Vagina (tissue), 2 donors: ENCODE data around the gene TMEM196.

Experiments used
- POLR2A ChIP-seq, 2 donors: fragments of 450-650 bp; IDR thresholded peaks; one replicate each; pipeline ENCODE4 v1.6.1; 2017; ENCODE audit warnings: antibody characterized with exemption in 2 of 2, mild to moderate bottlenecking in 2 of 2, moderate library complexity in 2 of 2
- POLR2AphosphoS5 ChIP-seq, 2 donors: sonication (generic); formaldehyde crosslinking; IDR thresholded peaks; one replicate each; pipeline ENCODE4 v1.9.0; 2017; ENCODE audit warnings: antibody characterized with exemption in 2 of 2, mild to moderate bottlenecking in 2 of 2, low read depth in 1 of 2; ENCODE audit not compliant: insufficient read depth in 1 of 2
- TF ChIP-seq, protein P1 (sequence below), 3 experiments: fragments of 450-650 bp in 2 of 3; fragments of 200-600 bp in 1 of 3; sonication (generic) in 1 of 3; IDR thresholded peaks; one replicate each; pipeline ENCODE4 v1.5.1; 2017 to 2019; ENCODE audit warnings: antibody characterized with exemption in 3 of 3, mild to moderate bottlenecking in 2 of 3, moderate library complexity in 2 of 3

DNA sequence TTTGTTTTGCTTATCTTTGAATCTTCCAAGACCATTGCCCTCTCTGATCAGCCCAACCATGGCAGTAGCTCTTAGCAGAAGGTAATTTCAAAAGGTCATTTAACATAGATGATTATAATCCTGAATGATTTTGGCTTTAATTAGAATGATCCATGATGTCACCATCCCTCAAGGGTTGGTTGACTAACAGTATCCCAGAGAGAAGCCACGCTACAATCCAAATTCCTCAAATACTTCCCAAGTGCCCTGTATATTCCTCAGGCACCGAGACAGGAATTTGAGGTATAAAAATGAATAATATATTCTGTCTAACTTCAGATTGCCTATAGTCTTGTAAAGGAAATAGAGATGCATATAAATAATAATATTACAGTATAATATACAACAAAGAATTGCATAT is 42.1 kb upstream of the TMEM196 start:
- no peak for TF ChIP-seq POLR2A (IDR thresholded peaks at IDR 0.05)
- TF ChIP-seq, protein P1, sequence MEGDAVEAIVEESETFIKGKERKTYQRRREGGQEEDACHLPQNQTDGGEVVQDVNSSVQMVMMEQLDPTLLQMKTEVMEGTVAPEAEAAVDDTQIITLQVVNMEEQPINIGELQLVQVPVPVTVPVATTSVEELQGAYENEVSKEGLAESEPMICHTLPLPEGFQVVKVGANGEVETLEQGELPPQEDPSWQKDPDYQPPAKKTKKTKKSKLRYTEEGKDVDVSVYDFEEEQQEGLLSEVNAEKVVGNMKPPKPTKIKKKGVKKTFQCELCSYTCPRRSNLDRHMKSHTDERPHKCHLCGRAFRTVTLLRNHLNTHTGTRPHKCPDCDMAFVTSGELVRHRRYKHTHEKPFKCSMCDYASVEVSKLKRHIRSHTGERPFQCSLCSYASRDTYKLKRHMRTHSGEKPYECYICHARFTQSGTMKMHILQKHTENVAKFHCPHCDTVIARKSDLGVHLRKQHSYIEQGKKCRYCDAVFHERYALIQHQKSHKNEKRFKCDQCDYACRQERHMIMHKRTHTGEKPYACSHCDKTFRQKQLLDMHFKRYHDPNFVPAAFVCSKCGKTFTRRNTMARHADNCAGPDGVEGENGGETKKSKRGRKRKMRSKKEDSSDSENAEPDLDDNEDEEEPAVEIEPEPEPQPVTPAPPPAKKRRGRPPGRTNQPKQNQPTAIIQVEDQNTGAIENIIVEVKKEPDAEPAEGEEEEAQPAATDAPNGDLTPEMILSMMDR (IDR thresholded peaks at IDR 0.05) = no peak
- no peak for TF ChIP-seq POLR2AphosphoS5 (IDR thresholded peaks at IDR 0.05; ENCODE audit: insufficient read depth in 1 of 2, low read depth in 1 of 2)
